Right atrium auricular region (tissue), 2 donors: ENCODE data around the gene CORO6. TPM values are rescaled to one million over a fixed set of nuclear protein-coding genes. Genes with fewer than 3 reads are reported as not detected.
"Not testable (repeated sequence)": the region's sequence is repeated elsewhere in the genome, so short reads cannot be mapped to it uniquely, and the experiment has no call there.

ENCODE experiments used
- DNase-seq: peaks from one replicate; pipeline ENCODE4 v3.0.0-alpha.2; 2019; ENCODE audit warnings: low spot score
- H3K27ac ChIP-seq, 2 donors: fragments of 200-600 bp; sonication (generic); 1 replicate in 1 of 2; 2 replicates in 1 of 2; pipeline ENCODE4 v1.5.1; 2016 to 2019
- H3K27me3 ChIP-seq, 2 donors: fragments of 200-600 bp; sonication (generic); one replicate each; pipeline versions ENCODE4 v1.5.1 to v1.6.0; 2017 to 2019
- H3K36me3 ChIP-seq: fragments of 200-600 bp; sonication (generic); one replicate; pipeline ENCODE4 v1.5.1; 2016
- H3K4me1 ChIP-seq, 2 donors: fragments of 200-600 bp; sonication (generic); one replicate each; pipeline versions ENCODE4 v1.5.1 to v1.6.0; 2017 to 2019
- H3K4me3 ChIP-seq, 2 donors: fragments of 200-600 bp; sonication (generic); 1 replicate in 1 of 2; 2 replicates in 1 of 2; pipeline ENCODE4 v1.5.1; 2017 to 2019; ENCODE audit warnings: mild to moderate bottlenecking in 1 of 2, moderate library complexity in 1 of 2
- H3K9me3 ChIP-seq, 2 donors: fragments of 200-600 bp; sonication (generic); one replicate each; pipeline ENCODE4 v1.5.1; 2019
- total RNA-seq, 2 donors: library from RNA; depleted of rRNA; stranded (reverse); fragments of >200 nt; gene quantifications; one replicate each; pipeline ENCODE4 v1.1.0, GENCODE V29; 2016
- TF ChIP-seq, protein P1 (sequence below), 2 donors: fragments of 200-600 bp; sonication (generic); IDR thresholded peaks; one replicate each; pipeline ENCODE4 v1.5.1; 2019; ENCODE audit warnings: antibody characterized with exemption in 2 of 2

Gene CORO6
- total RNA-seq, 2 donors from 2014 or later: 65.0 to 87.6 TPM

DNA sequence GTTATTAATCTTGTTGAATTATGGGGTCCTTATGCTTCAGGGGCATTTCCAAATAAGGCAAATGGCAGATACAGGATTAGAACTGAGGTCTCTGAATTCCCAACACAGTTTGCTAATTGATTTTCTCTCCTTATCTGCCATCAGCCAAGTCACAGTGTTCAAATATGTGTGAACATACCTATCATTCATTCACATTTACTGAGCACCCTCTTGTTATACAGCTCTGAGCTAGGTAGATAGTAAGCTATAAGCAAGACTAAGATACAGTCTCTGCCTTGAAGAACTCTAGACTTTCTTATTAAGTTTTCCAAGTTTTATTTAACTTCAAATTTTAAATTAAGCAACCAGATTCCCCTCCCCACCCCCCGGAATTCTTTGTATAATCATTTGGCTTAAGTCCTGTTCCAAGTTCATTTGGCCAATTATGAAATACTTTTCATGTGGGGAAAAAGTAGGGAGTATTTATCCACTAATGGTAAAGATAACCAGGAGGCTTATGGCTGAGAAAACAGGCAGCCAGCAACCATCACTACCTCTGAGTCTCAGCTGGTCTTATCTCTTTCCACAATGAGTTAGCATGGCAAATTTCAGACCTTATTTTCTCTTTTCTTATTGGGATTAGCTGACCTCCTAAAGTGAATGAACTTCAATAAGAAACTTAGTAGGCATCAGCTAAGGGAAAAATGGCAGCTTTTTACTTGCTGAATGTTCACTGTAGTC, 31.4 kb upstream of the CORO6 start:
- Histone ChIP-seq H3K9me3 (no peaks in the 10 kb centered on the region), H3K4me3 (no peak overlapping the region), H3K27me3 (no peaks in the 10 kb centered on the region), H3K27ac (peak overlapping the region in 1 of 2 donors; percentile 19), H3K36me3 (peaks cover 21% of the 10 kb centered on the region), H3K4me1 (peaks cover 0 to 8% of the 10 kb centered on the region in 2 donors)
- TF ChIP-seq, protein P1, sequence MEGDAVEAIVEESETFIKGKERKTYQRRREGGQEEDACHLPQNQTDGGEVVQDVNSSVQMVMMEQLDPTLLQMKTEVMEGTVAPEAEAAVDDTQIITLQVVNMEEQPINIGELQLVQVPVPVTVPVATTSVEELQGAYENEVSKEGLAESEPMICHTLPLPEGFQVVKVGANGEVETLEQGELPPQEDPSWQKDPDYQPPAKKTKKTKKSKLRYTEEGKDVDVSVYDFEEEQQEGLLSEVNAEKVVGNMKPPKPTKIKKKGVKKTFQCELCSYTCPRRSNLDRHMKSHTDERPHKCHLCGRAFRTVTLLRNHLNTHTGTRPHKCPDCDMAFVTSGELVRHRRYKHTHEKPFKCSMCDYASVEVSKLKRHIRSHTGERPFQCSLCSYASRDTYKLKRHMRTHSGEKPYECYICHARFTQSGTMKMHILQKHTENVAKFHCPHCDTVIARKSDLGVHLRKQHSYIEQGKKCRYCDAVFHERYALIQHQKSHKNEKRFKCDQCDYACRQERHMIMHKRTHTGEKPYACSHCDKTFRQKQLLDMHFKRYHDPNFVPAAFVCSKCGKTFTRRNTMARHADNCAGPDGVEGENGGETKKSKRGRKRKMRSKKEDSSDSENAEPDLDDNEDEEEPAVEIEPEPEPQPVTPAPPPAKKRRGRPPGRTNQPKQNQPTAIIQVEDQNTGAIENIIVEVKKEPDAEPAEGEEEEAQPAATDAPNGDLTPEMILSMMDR (IDR thresholded peaks at IDR 0.05): no peak
- no peak for DNase-seq

DNA sequence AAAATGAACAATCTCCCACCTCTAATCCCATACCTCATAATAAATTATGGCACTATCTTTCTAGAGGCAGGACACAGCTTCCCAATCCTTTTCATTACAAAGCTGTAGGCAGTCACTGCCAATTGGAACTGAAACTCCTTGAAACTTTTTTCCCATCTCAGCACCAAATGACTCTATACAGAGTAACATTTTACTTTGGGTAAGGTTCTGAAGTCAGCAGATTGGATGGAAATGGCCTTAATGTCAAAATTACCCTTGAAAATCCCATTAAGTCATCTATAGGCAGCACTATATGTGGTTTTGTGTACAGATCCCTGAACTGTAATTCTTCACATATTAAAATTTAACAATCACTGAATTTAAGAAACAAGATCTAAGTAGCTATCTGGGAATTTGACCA, 30.3 kb upstream of the CORO6 start:
- H3K4me1 ChIP-seq: peaks cover 0 to 8% of the 10 kb centered on the region in 2 donors
- peaks cover 24% of the 10 kb centered on the region for H3K36me3 ChIP-seq
- no peaks in the 10 kb centered on the region for H3K9me3 ChIP-seq
- no peak for DNase-seq
- no peak overlapping the region for H3K4me3 ChIP-seq
- H3K27ac ChIP-seq: peak overlapping the region in 1 of 2 donors; percentile 3
- no peaks in the 10 kb centered on the region for H3K27me3 ChIP-seq
- TF ChIP-seq, protein P1 (IDR thresholded peaks at IDR 0.05): no peak

DNA sequence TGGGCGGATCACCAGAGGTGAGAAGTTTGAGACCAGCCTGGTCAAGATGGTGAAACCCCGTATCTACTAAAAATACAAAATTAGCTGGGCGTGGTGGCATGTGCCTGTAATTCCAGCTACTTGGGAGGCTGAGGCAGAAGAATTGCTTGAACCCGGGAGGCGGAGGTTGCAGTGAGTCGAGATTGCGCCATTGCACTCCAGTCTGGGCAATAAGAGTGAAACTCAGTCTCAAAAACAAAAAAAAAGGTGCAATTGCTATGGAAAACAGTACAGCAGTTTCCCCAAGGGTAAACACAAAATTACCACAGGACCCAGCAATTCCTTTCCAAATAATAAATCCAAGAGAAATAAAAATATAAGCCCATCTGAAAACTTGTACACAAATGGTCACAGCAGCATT, 29.2 kb upstream of the CORO6 start:
- not testable (repeated sequence) for H3K27ac ChIP-seq, H3K9me3 ChIP-seq, H3K4me1 ChIP-seq, H3K4me3 ChIP-seq, DNase-seq, H3K27me3 ChIP-seq
- H3K36me3 ChIP-seq: peaks cover 29% of the 10 kb centered on the region

DNA sequence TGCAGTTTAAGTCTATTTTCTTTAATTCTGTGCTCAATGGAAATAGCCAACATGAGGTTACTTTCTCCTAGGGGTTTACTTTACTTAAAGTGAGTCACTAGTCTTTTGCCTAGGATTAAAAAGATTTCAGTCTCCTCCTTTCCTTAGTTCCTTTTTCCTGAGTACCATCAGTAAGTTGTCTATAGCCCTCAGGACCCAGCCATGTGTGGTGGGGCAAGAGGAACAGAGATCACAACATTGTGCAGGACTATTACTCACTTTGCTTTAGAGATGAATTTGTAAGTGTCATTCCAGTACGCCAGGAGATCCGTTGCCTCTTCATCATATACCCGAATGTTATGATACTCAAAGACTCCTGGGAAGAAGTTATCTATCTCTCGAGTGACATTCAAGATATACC, 27.7 kb upstream of the CORO6 start:
- TF ChIP-seq, protein P1 (IDR thresholded peaks at IDR 0.05): no peak
- no peaks in the 10 kb centered on the region for H3K27me3 ChIP-seq
- H3K9me3 ChIP-seq: no peaks in the 10 kb centered on the region
- peaks cover 16% of the 10 kb centered on the region for H3K36me3 ChIP-seq
- no peak overlapping the region for H3K4me3 ChIP-seq
- no peak for DNase-seq
- H3K27ac ChIP-seq: peak overlapping the region; percentile 9 to 17
- H3K4me1 ChIP-seq: peaks cover 0 to 22% of the 10 kb centered on the region in 2 donors

DNA sequence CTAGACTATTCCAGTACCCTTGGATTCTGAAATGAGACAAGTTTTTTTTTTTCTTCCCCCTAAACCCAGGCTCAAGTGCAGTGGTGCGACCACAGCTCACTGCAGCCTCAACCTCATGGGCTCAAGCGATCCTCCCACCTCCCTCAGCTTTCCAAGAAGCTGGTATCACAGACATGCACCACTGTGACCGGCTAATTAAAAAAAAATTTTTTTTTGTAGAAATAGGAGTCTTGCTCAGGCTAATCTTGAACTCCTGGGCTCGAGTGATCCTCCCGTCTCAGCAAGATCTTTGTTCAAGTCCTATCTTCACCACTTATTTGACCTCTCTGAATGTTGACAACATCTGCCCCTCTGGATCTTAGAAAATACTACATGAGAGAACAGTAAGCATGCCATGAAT, 26.6 kb upstream of the CORO6 start:
- H3K9me3 ChIP-seq: no peaks in the 10 kb centered on the region
- TF ChIP-seq, protein P1 (IDR thresholded peaks at IDR 0.05): no peak
- H3K4me1 ChIP-seq: peaks cover 0 to 25% of the 10 kb centered on the region in 2 donors
- H3K4me3 ChIP-seq: no peak overlapping the region
- H3K36me3 ChIP-seq: peaks cover 14% of the 10 kb centered on the region
- H3K27ac ChIP-seq: no peak overlapping the region
- DNase-seq: no peak
- no peaks in the 10 kb centered on the region for H3K27me3 ChIP-seq

DNA sequence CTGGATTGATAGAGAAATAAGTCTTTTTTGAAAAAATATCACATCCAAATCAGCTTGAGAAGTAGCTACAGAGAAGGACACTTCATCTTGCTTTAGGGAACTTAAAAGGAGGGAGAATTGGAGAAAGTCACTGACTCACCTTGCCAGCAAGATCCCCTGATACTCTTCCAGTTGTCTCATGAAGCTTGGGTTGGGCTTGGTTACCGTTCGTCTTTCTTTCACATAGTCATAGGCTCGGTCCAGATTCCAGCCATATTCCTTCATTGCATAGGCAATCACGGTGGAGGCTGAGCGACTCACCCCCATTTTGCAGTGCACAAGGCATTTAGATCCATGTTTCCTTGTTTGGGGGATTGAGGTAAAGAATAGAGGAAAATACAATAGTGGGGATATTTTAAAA, 25.3 kb upstream of the CORO6 start:
- no peaks in the 10 kb centered on the region for H3K27me3 ChIP-seq
- H3K36me3 ChIP-seq: peaks cover 14% of the 10 kb centered on the region
- H3K27ac ChIP-seq: no peak overlapping the region
- TF ChIP-seq, protein P1 (IDR thresholded peaks at IDR 0.05): no peak
- H3K4me3 ChIP-seq: no peak overlapping the region
- H3K9me3 ChIP-seq: no peaks in the 10 kb centered on the region
- peaks cover 0 to 38% of the 10 kb centered on the region in 2 donors for H3K4me1 ChIP-seq
- DNase-seq: no peak
